Naive thymus-derived CD4-positive, alpha-beta T cell (primary cell): ENCODE data around the gene LAIR1. TPM values are rescaled to one million over a fixed set of nuclear protein-coding genes. Genes with fewer than 3 reads are reported as not detected.

Source experiments
- ATAC-seq: fragments of 150-1000 bp; cut with Tn5 transposase; 2 replicates; pipeline ENCODE4 v1.10.0; 2021; ENCODE audit warnings: mild to moderate bottlenecking, moderate library complexity
- CTCF ChIA-PET: fragments of 350-600 bp; sonication (Branson Sonifier 250); formaldehyde crosslinking; loops from one replicate; lab custom pipeline; 2021; ENCODE audit warnings: antibody characterized with exemption; lab: Charles Lee
- POLR2A ChIA-PET: fragments of 350-600 bp; sonication (Branson Sonifier 250); formaldehyde crosslinking; loops from one replicate; lab custom pipeline; 2021; ENCODE audit warnings: antibody characterized with exemption, inconsistent platforms; lab: Charles Lee
- DNase-seq, 9 donors: peaks; one replicate each; pipeline versions ENCODE4 v3.0.0 to v3.0.0-alpha.2; 2020 to 2022; ENCODE audit warnings: mixed read lengths in 1 of 9
- H3K27ac ChIP-seq: one replicate; pipeline ENCODE4 v1.7.0; 2013; ENCODE audit warnings: mild to moderate bottlenecking, low read depth, low read length, moderate library complexity
- H3K27me3 ChIP-seq, 2 donors: one replicate each; pipeline ENCODE4 v1.7.0; 2013; ENCODE audit warnings: low read length in 2 of 2, mild to moderate bottlenecking in 2 of 2, moderate library complexity in 2 of 2; ENCODE audit not compliant: control insufficient read depth in 2 of 2, insufficient read depth in 2 of 2
- H3K36me3 ChIP-seq, 3 experiments: 1 replicate in 2 of 3; 2 replicates in 1 of 3; pipeline ENCODE4 v1.7.0; 2013; ENCODE audit warnings: low read length in 3 of 3, mild to moderate bottlenecking in 3 of 3, moderate library complexity in 1 of 3; ENCODE audit not compliant: insufficient read depth in 3 of 3, control insufficient read depth in 2 of 3
- H3K4me1 ChIP-seq, 2 donors: one replicate each; pipeline ENCODE4 v1.7.0; 2013; ENCODE audit warnings: low read length in 2 of 2, mild to moderate bottlenecking in 2 of 2, moderate library complexity in 1 of 2; ENCODE audit not compliant: control insufficient read depth in 2 of 2, insufficient read depth in 2 of 2
- H3K4me3 ChIP-seq: 2 replicates; pipeline ENCODE4 v1.7.0; 2013; ENCODE audit warnings: mild to moderate bottlenecking, low read length
- H3K9me3 ChIP-seq, 3 experiments: 1 replicate in 2 of 3; 2 replicates in 1 of 3; pipeline ENCODE4 v1.7.0; 2013; ENCODE audit warnings: low read length in 3 of 3; ENCODE audit not compliant: control insufficient read depth in 2 of 3
- H3K27ac Mint-ChIP-seq, 9 donors: one replicate each; pipeline ENCODE4 v1.8.0; 2020 to 2022; ENCODE audit warnings: mixed read lengths in 9 of 9, mild to moderate bottlenecking in 8 of 9, moderate library complexity in 5 of 9, inconsistent platforms in 2 of 9
- H3K27me3 Mint-ChIP-seq, 5 donors: one replicate each; pipeline ENCODE4 v1.8.0; 2021 to 2022; ENCODE audit warnings: mixed read lengths in 5 of 5, mild to moderate bottlenecking in 1 of 5
- H3K36me3 Mint-ChIP-seq, 5 donors: one replicate each; pipeline ENCODE4 v1.8.0; 2020 to 2022; ENCODE audit warnings: mixed read lengths in 5 of 5, mild to moderate bottlenecking in 3 of 5, inconsistent platforms in 1 of 5
- H3K4me1 Mint-ChIP-seq, 7 donors: one replicate each; pipeline ENCODE4 v1.8.0; 2020 to 2022; ENCODE audit warnings: mixed read lengths in 7 of 7, mild to moderate bottlenecking in 3 of 7, inconsistent platforms in 1 of 7
- H3K4me3 Mint-ChIP-seq, 10 donors: one replicate each; pipeline ENCODE4 v1.8.0; 2020 to 2022; ENCODE audit warnings: mild to moderate bottlenecking in 10 of 10, mixed read lengths in 10 of 10, moderate library complexity in 6 of 10, inconsistent platforms in 2 of 10
- H3K9me3 Mint-ChIP-seq, 11 donors: one replicate each; pipeline ENCODE4 v1.8.0; 2020 to 2022; ENCODE audit warnings: mixed read lengths in 11 of 11, mild to moderate bottlenecking in 4 of 11, inconsistent platforms in 1 of 11, moderate library complexity in 1 of 11
- intact Hi-C, 2 donors: fragments of 100-400 bp; cut with micrococcal nuclease; formaldehyde crosslinking; loops; one replicate each; pipeline ENCODE4 v1.15.1; 2023
- polyA plus RNA-seq, 2 donors: library from polyadenylated mRNA; unstranded; fragments of 300-500 nt; fragmentation: Illumina TruSeq; gene quantifications; one replicate each; pipeline ENCODE4 v1.2.3, GENCODE V29; 2021
- total RNA-seq, 6 experiments: library from RNA in 5 of 6; stranded (reverse) in 5 of 6; gene quantifications; 1 replicate in 5 of 6; 2 replicates in 1 of 6; pipeline ENCODE4 v1.2.3 and lab custom pipeline; 2021 to 2026

Gene LAIR1
- total and polyA plus RNA-seq, 7 experiments from 2014 or later: 47.0 to 98.1 (median 82.3) TPM

- POLR2A ChIA-PET: no interaction called here
- no peak for DNase-seq
- Mint-ChIP-seq H3K9me3 (no peaks in the 10 kb centered on the region), H3K27me3 (peaks cover 21 to 39% (median 34%) of the 10 kb centered on the region in 5 donors), H3K4me1 (peaks cover 0 to 6% (median 0%) of the 10 kb centered on the region in 7 donors), H3K36me3 (no peaks in the 10 kb centered on the region), H3K27ac (peak overlapping the region in 1 of 9 donors; percentile 15), H3K4me3 (no peak overlapping the region)
- Histone ChIP-seq H3K4me1 (no peaks in the 10 kb centered on the region), H3K36me3 (no peaks in the 10 kb centered on the region), H3K27ac (no peak overlapping the region), H3K9me3 (no peaks in the 10 kb centered on the region), H3K4me3 (no peak overlapping the region), H3K27me3 (no peaks in the 10 kb centered on the region)
- peak; percentile 61 for ATAC-seq
- CTCF ChIA-PET: no interaction called here
- intact Hi-C loops: no loop called here
Measured at GRCh38 chr19:54316746-54317107, 48.0 kb downstream of the LAIR1 start.

- Histone ChIP-seq H3K36me3 (no peaks in the 10 kb centered on the region), H3K27me3 (no peaks in the 10 kb centered on the region), H3K4me3 (no peak overlapping the region), H3K4me1 (no peaks in the 10 kb centered on the region), H3K9me3 (no peaks in the 10 kb centered on the region), H3K27ac (no peak overlapping the region)
- no peak for DNase-seq
- Mint-ChIP-seq H3K27me3 (peaks cover 17 to 38% (median 33%) of the 10 kb centered on the region in 5 donors), H3K4me3 (no peak overlapping the region), H3K4me1 (peaks cover 0 to 6% (median 0%) of the 10 kb centered on the region in 7 donors), H3K27ac (no peak overlapping the region), H3K36me3 (no peaks in the 10 kb centered on the region), H3K9me3 (no peaks in the 10 kb centered on the region)
- ChIA-PET CTCF (no interaction called here), POLR2A (no interaction called here)
- intact Hi-C loops: no loop called here
- ATAC-seq: no peak
Measured at GRCh38 chr19:54315956-54316355, 48.8 kb downstream of the LAIR1 start.

GRCh38 chr19:54312436-54313377, 52.0 kb downstream of the LAIR1 start, which contains the start of gene LILRA5:
TSS of gene LILRA5 (minus strand) at chr19:54313166. CDS start at chr19:54313019, 147 bp downstream.
- Histone ChIP-seq H3K9me3 (no peaks in the 10 kb centered on the region), H3K4me3 (no peak within 1 kb of the TSS), H3K27ac (no peak within 1 kb of the TSS), H3K4me1 (no peaks in the 10 kb centered on the region), H3K36me3 (no peaks in the 10 kb centered on the region), H3K27me3 (no peaks in the 10 kb centered on the region)
- H3K4me3 Mint-ChIP-seq: no peak within 1 kb of the TSS
- CTCF ChIA-PET: no interaction called here
- DNase-seq: no peak
- peaks cover 0 to 4% (median 0%) of the 10 kb centered on the region in 7 donors for H3K4me1 Mint-ChIP-seq
- no peak within 1 kb of the TSS for H3K27ac Mint-ChIP-seq
- intact Hi-C loops: no loop called here
- peak; percentile 80 for ATAC-seq
- peaks cover 17 to 44% (median 28%) of the 10 kb centered on the region in 5 donors for H3K27me3 Mint-ChIP-seq
- no peaks in the 10 kb centered on the region for H3K36me3 Mint-ChIP-seq
- POLR2A ChIA-PET: interaction anchor here (0.6 kb wide), 1 partner anchor 89 kb away, joined by 3 read pairs; no protein-coding TSS in a partner anchor
- no peaks in the 10 kb centered on the region for H3K9me3 Mint-ChIP-seq

GRCh38 chr19:54312011-54312410, 52.7 kb downstream of the LAIR1 start:
- H3K27me3 ChIP-seq: no peaks in the 10 kb centered on the region
- POLR2A ChIA-PET: interaction anchor here (0.6 kb wide), 1 partner anchor 90 kb away, joined by 3 read pairs; no protein-coding TSS in a partner anchor
- H3K4me3 Mint-ChIP-seq: no peak overlapping the region
- no peak overlapping the region for H3K27ac Mint-ChIP-seq
- no peaks in the 10 kb centered on the region for H3K36me3 Mint-ChIP-seq
- H3K4me1 Mint-ChIP-seq: peaks cover 0 to 4% (median 0%) of the 10 kb centered on the region in 7 donors
- no peaks in the 10 kb centered on the region for H3K9me3 ChIP-seq
- H3K27ac ChIP-seq: no peak overlapping the region
- ATAC-seq (no peak), DNase-seq (no peak)
- H3K4me1 ChIP-seq: no peaks in the 10 kb centered on the region
- no peaks in the 10 kb centered on the region for H3K36me3 ChIP-seq
- peaks cover 17 to 39% (median 29%) of the 10 kb centered on the region in 5 donors for H3K27me3 Mint-ChIP-seq
- H3K4me3 ChIP-seq: no peak overlapping the region
- CTCF ChIA-PET: no interaction called here
- H3K9me3 Mint-ChIP-seq: no peaks in the 10 kb centered on the region
- intact Hi-C loops: no loop called here

- Histone ChIP-seq H3K4me1 (no peaks in the 10 kb centered on the region), H3K9me3 (no peaks in the 10 kb centered on the region), H3K36me3 (no peaks in the 10 kb centered on the region), H3K27me3 (no peaks in the 10 kb centered on the region), H3K27ac (no peak overlapping the region), H3K4me3 (no peak overlapping the region)
- ATAC-seq: no peak
- no peak overlapping the region for H3K27ac Mint-ChIP-seq
- H3K36me3 Mint-ChIP-seq: no peaks in the 10 kb centered on the region
- H3K27me3 Mint-ChIP-seq: peaks cover 17 to 39% (median 27%) of the 10 kb centered on the region in 5 donors
- POLR2A ChIA-PET: no interaction called here
- CTCF ChIA-PET: no interaction called here
- H3K9me3 Mint-ChIP-seq: no peaks in the 10 kb centered on the region
- DNase-seq: no peak
- intact Hi-C loops: no loop called here
- H3K4me1 Mint-ChIP-seq: peaks cover 0 to 5% (median 0%) of the 10 kb centered on the region in 7 donors
- H3K4me3 Mint-ChIP-seq: no peak overlapping the region
Measured at GRCh38 chr19:54311486-54311885, 53.2 kb downstream of the LAIR1 start.

- Mint-ChIP-seq H3K4me1 (peaks cover 0 to 10% (median 3%) of the 10 kb centered on the region in 7 donors), H3K9me3 (peaks cover 0 to under 1% (median 0%) of the 10 kb centered on the region in 11 donors), H3K36me3 (no peaks in the 10 kb centered on the region), H3K4me3 (no peak overlapping the region), H3K27ac (no peak overlapping the region), H3K27me3 (peaks cover 13 to 39% (median 23%) of the 10 kb centered on the region in 5 donors)
- peaks cover 0 to 4% of the 10 kb centered on the region in 2 donors for H3K4me1 ChIP-seq
- ChIA-PET POLR2A (no interaction called here), CTCF (no interaction called here)
- H3K36me3 ChIP-seq: no peaks in the 10 kb centered on the region
- H3K9me3 ChIP-seq: no peaks in the 10 kb centered on the region
- intact Hi-C loops: no loop called here
- H3K27me3 ChIP-seq: no peaks in the 10 kb centered on the region
- H3K4me3 ChIP-seq: no peak overlapping the region
- H3K27ac ChIP-seq: no peak overlapping the region
- ATAC-seq (no peak), DNase-seq (no peak)
Measured at GRCh38 chr19:54310543-54310942, 54.2 kb downstream of the LAIR1 start.
